ENCODE data around the gene ITPR3. TPM values are rescaled to one million over a fixed set of nuclear protein-coding genes. Genes with fewer than 3 reads are reported as not detected.
"Not testable (repeated sequence)": the region's sequence is repeated elsewhere in the genome, so short reads cannot be mapped to it uniquely, and the experiment has no call there.

The ITPR3 gene
- total RNA-seq, 2 donors from 2014 or later = 29.6 to 33.3 TPM

GRCh38 chr6:33595001-33595846, 25.9 kb upstream of the ITPR3 start:
- no peak overlapping the region for H3K27ac Mint-ChIP-seq
- no peak overlapping the region for H3K9ac ChIP-seq (ENCODE audit: extremely low read depth, low read length, poor library complexity, severe bottlenecking)
- whole genome bisulfite sequencing, 2 experiments (ENCODE audit: insufficient coverage in 1 of 2, insufficient read length in 1 of 2) = 86 to 92% methylated on average over 15 to 18 of the region's 18 CpGs
- H3K4me3 Mint-ChIP-seq = no peak overlapping the region
- peaks cover 20% of the 10 kb centered on the region for H3K27me3 Mint-ChIP-seq (ENCODE audit: insufficient read depth)
- no peaks in the 10 kb centered on the region for H3K36me3 ChIP-seq (ENCODE audit: control insufficient read depth, insufficient read depth, low read length)
- peaks cover 18% of the 10 kb centered on the region for H3K4me1 Mint-ChIP-seq
- H3K4me3 ChIP-seq (ENCODE audit: low read length) = no peak overlapping the region
- no peaks in the 10 kb centered on the region for H3K9me3 ChIP-seq (ENCODE audit: control insufficient read depth, low read length)
- no peak for TF ChIP-seq CTCF (conservative IDR thresholded peaks at IDR 0.05)
- H3K27me3 ChIP-seq (ENCODE audit: control insufficient read depth, insufficient read depth, low read length, poor library complexity, severe bottlenecking) = peaks cover 8% of the 10 kb centered on the region
- DNase-seq = no peak
- H3K36me3 Mint-ChIP-seq (ENCODE audit: low read depth) = no peaks in the 10 kb centered on the region
- no peak overlapping the region for H3K27ac ChIP-seq (ENCODE audit: low read depth, low read length)
- H3K4me1 ChIP-seq (ENCODE audit: control insufficient read depth, insufficient read depth, low read length) = peaks cover 7% of the 10 kb centered on the region
- H3K9me3 Mint-ChIP-seq = no peaks in the 10 kb centered on the region

GRCh38 chr6:33596894-33597293, 24.2 kb upstream of the ITPR3 start:
- not testable (repeated sequence) for H3K27ac Mint-ChIP-seq; H3K4me1 ChIP-seq (ENCODE audit: control insufficient read depth, insufficient read depth, low read length); H3K9me3 Mint-ChIP-seq; H3K27me3 ChIP-seq (ENCODE audit: control insufficient read depth, insufficient read depth, low read length, poor library complexity, severe bottlenecking); DNase-seq; H3K36me3 Mint-ChIP-seq (ENCODE audit: low read depth); H3K4me3 ChIP-seq (ENCODE audit: low read length); H3K4me3 Mint-ChIP-seq; H3K9me3 ChIP-seq (ENCODE audit: control insufficient read depth, low read length); H3K36me3 ChIP-seq (ENCODE audit: control insufficient read depth, insufficient read depth, low read length); H3K27ac ChIP-seq (ENCODE audit: low read depth, low read length); H3K9ac ChIP-seq (ENCODE audit: extremely low read depth, low read length, poor library complexity, severe bottlenecking)
- WGBS, 2 experiments (ENCODE audit: insufficient coverage in 1 of 2, insufficient read length in 1 of 2) = 90 to 93% methylated on average over 2 to 5 of the region's 5 CpGs
- Mint-ChIP-seq H3K27me3 (ENCODE audit: insufficient read depth) (peaks cover 23% of the 10 kb centered on the region), H3K4me1 (peaks cover 10% of the 10 kb centered on the region)

GRCh38 chr6:33597551-33598322, 23.4 kb upstream of the ITPR3 start:
- no peak overlapping the region for H3K4me3 Mint-ChIP-seq

More at GRCh38 chr6:33597551-33598322, 23.4 kb upstream of the ITPR3 start:
- H3K4me3 ChIP-seq (ENCODE audit: low read length) = no peak overlapping the region
- H3K4me1 Mint-ChIP-seq = peaks cover 5% of the 10 kb centered on the region
- 98% methylated on average over 4 of the region's 4 CpGs; no CpG with 5 or more reads in 1 of the 2 experiments for WGBS, 2 experiments (ENCODE audit: insufficient coverage in 1 of 2, insufficient read length in 1 of 2)
- H3K4me1 ChIP-seq (ENCODE audit: control insufficient read depth, insufficient read depth, low read length) = peaks cover 4% of the 10 kb centered on the region
- no peaks in the 10 kb centered on the region for H3K36me3 ChIP-seq (ENCODE audit: control insufficient read depth, insufficient read depth, low read length)
- TF ChIP-seq CTCF (conservative IDR thresholded peaks at IDR 0.05) = no peak
- no peak overlapping the region for H3K27ac ChIP-seq (ENCODE audit: low read depth, low read length)
- DNase-seq = no peak
- H3K9ac ChIP-seq (ENCODE audit: extremely low read depth, low read length, poor library complexity, severe bottlenecking) = no peak overlapping the region
- H3K9me3 Mint-ChIP-seq = no peaks in the 10 kb centered on the region
- peaks cover 8% of the 10 kb centered on the region for H3K27me3 ChIP-seq (ENCODE audit: control insufficient read depth, insufficient read depth, low read length, poor library complexity, severe bottlenecking)
- no peaks in the 10 kb centered on the region for H3K36me3 Mint-ChIP-seq (ENCODE audit: low read depth)
- no peaks in the 10 kb centered on the region for H3K9me3 ChIP-seq (ENCODE audit: control insufficient read depth, low read length)
- no peak overlapping the region for H3K27ac Mint-ChIP-seq
- peaks cover 17% of the 10 kb centered on the region for H3K27me3 Mint-ChIP-seq (ENCODE audit: insufficient read depth)

All from endodermal cell (in vitro differentiated cells).